DOHH2 (cell line): Measurements from ENCODE around the gene ACTN3.

ENCODE experiments used
- H3F3A ChIP-seq: fragments of 200-600 bp; sonication (generic), shearing (Covaris generic); 2 replicates; pipeline ENCODE4 v1.6.0; 2016; ENCODE audit warnings: antibody characterized with exemption, mild to moderate bottlenecking; ENCODE audit not compliant: control insufficient read depth, insufficient read depth
- H3K27ac ChIP-seq: fragments of 200-600 bp; sonication (generic); 2 replicates; pipeline ENCODE4 v1.5.1; 2014; ENCODE audit warnings: low read depth, mild to moderate bottlenecking, low read length, moderate library complexity
- H3K27me3 ChIP-seq: fragments of 200-600 bp; sonication (generic); 2 replicates; pipeline ENCODE4 v1.6.1; 2014; ENCODE audit warnings: mild to moderate bottlenecking, low read length, mixed read lengths; ENCODE audit not compliant: control insufficient read depth
- H3K36me3 ChIP-seq: fragments of 200-600 bp; sonication (generic); 2 replicates; pipeline ENCODE4 v1.6.1; 2014; ENCODE audit warnings: mild to moderate bottlenecking, low read length, moderate library complexity, mixed read lengths; ENCODE audit not compliant: control insufficient read depth
- H3K4me1 ChIP-seq: fragments of 200-600 bp; sonication (generic); 2 replicates; pipeline ENCODE4 v1.6.1; 2014; ENCODE audit warnings: mild to moderate bottlenecking, low read length, mixed read lengths; ENCODE audit not compliant: control insufficient read depth
- H3K4me2 ChIP-seq: fragments of 200-600 bp; sonication (generic); 2 replicates; pipeline ENCODE4 v1.6.0; 2014; ENCODE audit warnings: mild to moderate bottlenecking, low read length, moderate library complexity
- H3K4me3 ChIP-seq: fragments of 200-600 bp; sonication (generic); 2 replicates; pipeline ENCODE4 v1.5.1; 2014; ENCODE audit warnings: mild to moderate bottlenecking, low read length, mixed read lengths
- H3K79me2 ChIP-seq: fragments of 200-600 bp; sonication (generic); 2 replicates; pipeline ENCODE4 v1.6.1; 2014; ENCODE audit warnings: mild to moderate bottlenecking, low read length, mixed read lengths; ENCODE audit not compliant: control insufficient read depth
- H3K9me2 ChIP-seq: fragments of 200-600 bp; sonication (generic); replicated peaks from 2 replicates; pipeline ENCODE4 v1.6.1; 2014; ENCODE audit warnings: mild to moderate bottlenecking, low read length, mixed read lengths; ENCODE audit not compliant: control insufficient read depth
- H3K9me3 ChIP-seq: fragments of 200-600 bp; sonication (generic); 2 replicates; pipeline ENCODE4 v1.6.1; 2014; ENCODE audit warnings: antibody characterized with exemption, low read length, mixed read lengths; ENCODE audit not compliant: control insufficient read depth, insufficient read depth
- H4K20me1 ChIP-seq: fragments of 200-600 bp; sonication (generic); 2 replicates; pipeline ENCODE4 v1.6.0; 2014; ENCODE audit warnings: low read depth, mild to moderate bottlenecking, antibody characterized with exemption, low read length, moderate library complexity; ENCODE audit not compliant: control insufficient read depth, insufficient read depth
- CTCF ChIP-seq: fragments of 200-600 bp; sonication (generic); IDR thresholded peaks from one replicate; pipeline ENCODE4 v1.5.1; 2014; ENCODE audit warnings: antibody characterized with exemption, mild to moderate bottlenecking, low read depth, low read length; ENCODE audit not compliant: poor library complexity, severe bottlenecking
- EZH2phosphoT487 ChIP-seq: fragments of 200-600 bp; sonication (generic); IDR thresholded peaks from 2 replicates; pipeline ENCODE4 v1.6.1; 2017; ENCODE audit warnings: borderline replicate concordance, mild to moderate bottlenecking, antibody characterized with exemption, low read length, moderate library complexity, mixed read lengths

Gene ACTN3

GRCh38 chr11:66598993-66599392 lies 52.3 kb downstream of the ACTN3 start:
- peaks cover 21% of the 10 kb centered on the region for H3K36me3 ChIP-seq
- TF ChIP-seq EZH2phosphoT487 (no peak), CTCF (no peak)
- H3F3A ChIP-seq = no peaks in the 10 kb centered on the region

GRCh38 chr11:66600219-66600618 lies 53.5 kb downstream of the ACTN3 start:
- TF ChIP-seq CTCF (no peak), EZH2phosphoT487 (no peak)
- Histone ChIP-seq H3K36me3 (peaks cover 21% of the 10 kb centered on the region), H3K4me2 (peak overlapping the region; percentile 37), H3K27ac (no peak overlapping the region; the same call in 1 of the 2 replicates), H3K4me3 (peak overlapping the region; percentile 8; the same call in 1 of the 2 replicates), H3K79me2 (peaks cover 6% of the 10 kb centered on the region), H3K9me3 (no peaks in the 10 kb centered on the region), H4K20me1 (no peaks in the 10 kb centered on the region), H3K9me2 (no peaks in the 10 kb centered on the region), H3K27me3 (no peaks in the 10 kb centered on the region), H3K4me1 (peaks cover 26% of the 10 kb centered on the region), H3F3A (no peaks in the 10 kb centered on the region)

More at GRCh38 chr11:66598993-66599392, 52.3 kb downstream of the ACTN3 start:
- no peaks in the 10 kb centered on the region for H4K20me1 ChIP-seq
- H3K27me3 ChIP-seq = no peaks in the 10 kb centered on the region
- H3K79me2 ChIP-seq = peaks cover 10% of the 10 kb centered on the region
- H3K9me3 ChIP-seq = no peaks in the 10 kb centered on the region
- H3K4me3 ChIP-seq = no peak overlapping the region
- H3K9me2 ChIP-seq = no peaks in the 10 kb centered on the region
- H3K27ac ChIP-seq = no peak overlapping the region
- H3K4me2 ChIP-seq = no peak overlapping the region
- peaks cover 31% of the 10 kb centered on the region for H3K4me1 ChIP-seq

- peaks cover 21% of the 10 kb centered on the region for H3K36me3 ChIP-seq
- H3K27me3 ChIP-seq = no peaks in the 10 kb centered on the region
- H3K79me2 ChIP-seq = peaks cover 3% of the 10 kb centered on the region
- H3K9me2 ChIP-seq = no peaks in the 10 kb centered on the region
- no peaks in the 10 kb centered on the region for H3K9me3 ChIP-seq
- H4K20me1 ChIP-seq = no peaks in the 10 kb centered on the region
- no peaks in the 10 kb centered on the region for H3F3A ChIP-seq
- peak overlapping the region; percentile 37 for H3K4me2 ChIP-seq
- peaks cover 21% of the 10 kb centered on the region for H3K4me1 ChIP-seq
- no peak overlapping the region for H3K27ac ChIP-seq
- peak overlapping the region; percentile 8; the same call in 1 of the 2 replicates for H3K4me3 ChIP-seq
- no peak for TF ChIP-seq CTCF
- TF ChIP-seq EZH2phosphoT487 = no peak
Measured at GRCh38 chr11:66600631-66601233, 54.0 kb downstream of the ACTN3 start.

GRCh38 chr11:66603072-66603471 lies 56.4 kb downstream of the ACTN3 start:
- no peaks in the 10 kb centered on the region; the same call in 1 of the 2 replicates for H3F3A ChIP-seq
- H3K79me2 ChIP-seq = no peaks in the 10 kb centered on the region
- H3K4me3 ChIP-seq = no peak overlapping the region
- H3K9me2 ChIP-seq = no peaks in the 10 kb centered on the region
- TF ChIP-seq CTCF (no peak), EZH2phosphoT487 (no peak)
- H3K4me1 ChIP-seq = peaks cover 33% of the 10 kb centered on the region
- H3K27ac ChIP-seq = no peak overlapping the region
- no peaks in the 10 kb centered on the region for H3K27me3 ChIP-seq
- H3K4me2 ChIP-seq = no peak overlapping the region
- H3K9me3 ChIP-seq = no peaks in the 10 kb centered on the region
- no peaks in the 10 kb centered on the region for H4K20me1 ChIP-seq
- H3K36me3 ChIP-seq = peaks cover 21% of the 10 kb centered on the region
